KOPT-K1 (cell line): Measurements from ENCODE around the gene ASTN2.
"Not testable (repeated sequence)": the region's sequence is repeated elsewhere in the genome, so short reads cannot be mapped to it uniquely, and the experiment has no call there.

ENCODE experiments used
- H3K27ac ChIP-seq: fragments of 200-600 bp; sonication (generic); 2 replicates; pipeline ENCODE4 v1.5.1; 2016; ENCODE audit warnings: antibody characterized with exemption, mild to moderate bottlenecking, low read depth, low read length; ENCODE audit not compliant: poor library complexity, severe bottlenecking
- H3K36me3 ChIP-seq: fragments of 200-600 bp; sonication (generic); 2 replicates; pipeline ENCODE4 v1.5.1; 2017; ENCODE audit warnings: antibody characterized with exemption, mild to moderate bottlenecking, low read length, moderate library complexity; ENCODE audit not compliant: insufficient read depth
- H3K9me3 ChIP-seq: fragments of 200-600 bp; sonication (generic); 2 replicates; pipeline ENCODE4 v1.5.1; 2017; ENCODE audit warnings: antibody characterized with exemption, low read length, mild to moderate bottlenecking; ENCODE audit not compliant: insufficient read depth, poor library complexity, severe bottlenecking

ASTN2 gene

DNA sequence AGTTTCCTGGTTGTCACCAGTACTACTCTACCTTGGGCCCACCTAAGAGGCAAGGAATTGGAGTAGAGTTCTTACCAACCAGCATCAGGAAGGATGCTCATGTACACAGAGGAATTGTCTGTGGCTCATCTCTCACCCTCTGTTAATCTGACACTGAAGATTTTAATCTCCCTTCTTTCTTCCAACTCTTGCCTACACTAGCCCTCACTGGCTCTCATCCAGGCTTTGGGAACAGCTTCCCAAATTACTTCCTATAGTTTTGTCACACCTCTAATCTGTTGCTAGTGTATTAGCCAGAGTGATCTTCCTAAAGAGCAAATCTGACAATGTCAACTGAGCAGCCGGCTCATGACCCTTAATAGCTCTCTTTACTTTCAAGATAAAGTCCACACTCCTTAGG is 946.5 kb downstream of the ASTN2 start:
- no peak overlapping the region for H3K27ac ChIP-seq
- H3K36me3 ChIP-seq, result no peaks in the 10 kb centered on the region
- H3K9me3 ChIP-seq, result no peaks in the 10 kb centered on the region

DNA sequence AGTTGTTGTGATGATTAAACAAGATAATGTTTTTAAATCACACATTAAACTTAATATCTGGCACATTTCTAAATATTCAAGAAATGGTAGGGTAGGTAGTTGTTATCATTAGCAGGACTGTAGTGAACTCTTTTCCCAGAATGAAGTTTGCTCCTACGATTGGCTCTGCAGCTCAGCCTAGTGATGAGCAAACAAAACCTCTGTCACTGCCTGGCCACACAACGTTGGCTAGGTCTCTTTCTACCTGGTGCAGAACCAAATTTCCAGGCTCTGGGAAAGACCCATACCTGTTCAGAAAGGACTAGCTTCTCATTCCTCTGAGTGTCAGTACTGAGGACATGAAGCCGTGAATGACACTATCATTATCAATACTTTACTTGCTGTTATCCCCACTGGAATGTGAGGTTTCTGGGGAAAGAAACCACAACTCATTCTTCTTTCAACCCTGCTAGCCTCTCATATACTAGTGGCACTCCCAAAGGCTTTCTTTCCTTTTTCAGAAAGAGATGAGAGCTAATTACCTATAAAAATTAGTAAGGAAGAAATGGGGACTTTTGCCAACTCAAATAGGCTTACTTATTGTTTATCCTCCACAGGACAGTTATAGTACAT is 947.0 kb downstream of the ASTN2 start:
- Histone ChIP-seq H3K9me3 (no peaks in the 10 kb centered on the region), H3K27ac (no peak overlapping the region), H3K36me3 (no peaks in the 10 kb centered on the region)

DNA sequence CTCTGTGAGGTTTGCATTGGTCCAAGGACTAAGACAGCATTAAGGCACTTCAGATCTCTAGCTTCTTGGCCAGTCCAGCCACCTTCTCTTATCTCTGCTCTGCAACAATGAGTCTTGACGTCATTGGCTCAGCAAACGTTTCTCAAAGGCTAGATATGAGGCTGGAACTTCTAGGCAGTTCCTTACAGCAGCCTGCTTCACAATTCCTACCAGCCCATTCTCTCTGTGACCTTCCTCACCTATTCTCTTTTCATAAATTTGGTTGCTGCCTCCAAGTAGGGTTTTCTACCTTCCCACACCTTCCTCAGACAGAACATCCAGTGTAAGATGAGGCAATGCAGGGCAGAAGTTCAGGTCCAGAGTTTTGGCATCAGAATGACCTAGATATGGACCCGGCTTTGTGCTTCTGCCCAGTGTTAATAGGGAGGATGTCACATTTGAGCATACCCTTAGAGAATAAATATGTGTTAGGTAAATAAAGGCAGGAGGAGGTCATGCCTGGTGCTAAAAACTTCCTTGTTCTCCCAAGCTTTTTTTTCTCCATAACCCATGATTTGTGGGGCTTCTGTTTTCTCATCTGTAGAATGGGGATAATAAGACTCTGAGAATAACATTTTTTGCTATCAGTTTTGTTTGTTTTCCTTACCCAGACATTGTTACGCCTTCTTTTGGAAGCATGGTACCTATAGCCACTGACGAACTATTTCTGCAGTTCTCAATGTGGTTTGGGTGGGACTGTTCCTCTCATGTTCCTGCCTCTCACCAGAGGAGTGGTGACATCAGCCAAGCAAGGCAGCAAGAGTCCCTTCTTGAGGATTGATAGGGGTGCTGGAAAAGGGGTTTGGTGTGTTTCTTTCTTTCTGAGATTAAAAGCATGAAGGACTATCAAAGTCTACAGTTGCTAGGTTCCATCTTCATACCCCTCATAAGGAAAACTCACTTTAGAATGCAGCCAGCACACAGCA is 948.3 kb downstream of the ASTN2 start:
- Histone ChIP-seq H3K36me3 (no peaks in the 10 kb centered on the region), H3K27ac (no peak overlapping the region), H3K9me3 (no peaks in the 10 kb centered on the region)

DNA sequence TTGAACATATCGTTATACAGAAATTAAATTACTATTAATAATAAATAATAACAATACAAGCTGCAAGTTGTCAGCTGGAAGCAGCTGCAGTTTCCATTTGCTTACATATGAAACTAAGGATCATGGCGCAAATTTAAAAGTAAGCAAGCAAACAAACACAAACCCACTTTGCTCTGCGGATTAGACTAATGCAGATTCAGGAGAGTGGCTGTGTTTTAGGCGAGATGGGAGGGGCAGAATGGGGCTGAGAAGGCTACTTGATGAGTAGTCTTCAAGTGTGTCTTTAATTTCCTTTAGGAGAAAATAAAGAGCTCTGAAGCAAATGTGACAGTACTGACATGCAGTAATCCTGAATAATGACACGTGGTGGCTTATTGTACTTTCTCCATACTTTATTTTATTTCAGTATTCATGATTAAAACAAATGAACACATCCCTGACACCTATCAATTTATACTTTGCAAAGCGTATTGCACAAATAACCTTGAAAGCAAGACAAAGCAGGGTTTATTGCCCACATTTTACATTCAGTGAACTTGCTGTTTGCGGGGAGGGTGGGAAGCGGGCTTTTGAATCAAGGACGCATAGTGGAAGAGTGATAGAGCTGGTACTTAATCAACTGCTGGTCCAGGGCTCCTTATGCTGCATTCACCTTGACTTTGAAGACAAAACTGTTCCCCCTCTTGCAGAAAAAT is 949.1 kb downstream of the ASTN2 start:
- H3K36me3 ChIP-seq, result no peaks in the 10 kb centered on the region
- no peak overlapping the region for H3K27ac ChIP-seq
- no peaks in the 10 kb centered on the region for H3K9me3 ChIP-seq

DNA sequence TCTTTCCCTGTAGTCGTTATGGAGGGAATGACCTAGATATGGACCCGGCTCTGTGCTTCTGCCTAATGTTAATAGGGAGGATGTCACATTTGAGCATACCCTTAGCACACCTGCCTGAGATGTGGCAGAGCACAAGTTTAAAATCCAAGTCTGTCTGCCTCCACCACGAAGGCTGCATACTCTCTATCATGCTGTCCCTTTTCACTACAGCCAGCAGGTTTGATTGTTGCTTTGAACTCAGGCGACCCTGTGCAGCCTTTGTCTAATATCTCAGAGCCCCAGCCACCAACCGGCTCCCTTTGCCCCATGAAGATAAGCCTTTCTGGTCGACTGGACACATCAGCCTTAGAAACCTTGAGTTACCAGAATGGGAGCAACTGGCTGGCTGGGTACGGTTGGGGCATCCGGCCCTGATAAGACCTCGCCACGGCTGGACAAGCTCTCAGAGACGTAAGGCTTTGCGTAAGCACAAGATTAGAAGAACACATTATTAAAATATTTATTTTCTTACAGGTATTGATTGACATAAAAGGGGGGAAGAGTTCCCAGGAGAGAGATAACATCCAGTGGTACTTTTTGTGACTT is 949.8 kb downstream of the ASTN2 start:
- Histone ChIP-seq H3K27ac (no peak overlapping the region), H3K36me3 (no peaks in the 10 kb centered on the region), H3K9me3 (no peaks in the 10 kb centered on the region)

DNA sequence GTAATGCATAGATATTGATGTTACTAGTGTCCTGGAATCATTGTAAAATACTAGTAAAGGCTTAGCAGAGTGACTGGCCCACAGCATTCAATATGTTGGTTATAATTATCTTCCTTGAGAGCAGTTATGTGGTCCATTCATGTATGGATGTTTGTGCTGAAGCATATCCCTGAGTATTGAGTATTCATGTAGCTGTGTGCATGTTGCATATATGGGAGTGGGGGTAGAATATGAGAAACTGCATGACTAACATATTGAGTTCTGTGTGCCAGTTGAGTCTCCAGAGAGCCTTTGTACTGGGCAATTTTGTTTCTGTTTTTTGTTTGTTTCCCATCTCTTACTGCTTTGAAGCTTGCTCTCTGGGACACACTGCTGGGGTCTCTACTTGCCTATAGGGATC is 950.4 kb downstream of the ASTN2 start:
- no peaks in the 10 kb centered on the region for H3K36me3 ChIP-seq
- H3K9me3 ChIP-seq, result no peaks in the 10 kb centered on the region
- no peak overlapping the region for H3K27ac ChIP-seq

DNA sequence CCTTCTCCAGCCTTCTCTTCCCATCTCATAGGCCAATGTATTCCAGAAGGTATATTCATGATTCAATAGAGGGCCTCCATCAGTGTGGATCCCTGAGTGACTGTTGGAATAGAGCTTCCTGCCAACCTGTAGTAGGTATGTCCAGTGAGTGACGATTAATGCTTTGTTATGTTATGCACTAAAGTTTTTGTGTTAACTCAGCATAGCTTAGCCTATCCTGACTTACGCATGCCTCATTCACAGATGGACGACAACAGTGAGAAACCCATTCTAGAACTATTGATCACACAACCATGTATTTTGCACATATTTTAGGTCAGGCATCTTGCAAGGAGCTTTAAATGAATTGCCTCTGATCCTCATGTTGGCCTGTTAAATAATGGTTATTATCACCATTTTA is 953.2 kb downstream of the ASTN2 start:
- H3K9me3 ChIP-seq, result peaks cover 4% of the 10 kb centered on the region
- H3K27ac ChIP-seq, result no peak overlapping the region
- no peaks in the 10 kb centered on the region for H3K36me3 ChIP-seq

DNA sequence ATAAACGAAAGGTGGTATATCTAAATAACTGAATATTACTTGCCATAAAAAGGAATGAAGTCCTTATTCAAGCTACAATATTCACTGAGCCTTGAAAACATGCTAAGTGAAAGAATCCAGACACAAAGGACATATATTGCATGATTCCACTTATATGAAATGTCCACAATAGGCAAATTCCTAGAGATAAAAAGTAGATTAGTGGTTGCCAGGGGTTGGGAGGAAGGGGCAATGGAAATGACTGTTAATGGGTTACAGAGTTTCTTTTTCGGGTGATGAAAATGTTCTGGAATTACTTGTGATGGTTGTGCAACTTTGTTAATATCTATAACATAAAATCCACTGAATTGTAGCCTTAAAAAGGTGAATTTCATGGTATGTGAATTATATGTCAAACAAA is 954.8 kb downstream of the ASTN2 start:
- Histone ChIP-seq H3K36me3 (no peaks in the 10 kb centered on the region), H3K9me3 (peaks cover 9% of the 10 kb centered on the region), H3K27ac (no peak overlapping the region)

DNA sequence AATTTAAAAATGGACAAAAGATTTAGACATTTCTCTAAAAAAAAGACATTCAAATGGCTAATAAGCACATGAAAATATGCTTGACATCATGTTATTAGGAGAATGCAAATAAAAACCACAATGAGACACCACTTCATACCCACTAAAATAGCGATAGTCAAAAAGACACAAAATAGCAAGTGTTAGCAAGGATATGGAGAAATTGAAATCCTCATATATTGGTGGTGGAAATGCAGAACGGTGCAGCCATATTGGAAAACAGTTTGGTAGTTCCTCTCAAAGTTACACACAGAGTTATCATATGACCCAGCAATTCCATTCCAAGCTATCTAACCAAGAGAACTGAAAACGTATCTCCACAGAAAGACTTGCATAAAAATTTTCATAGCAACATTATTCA is 955.3 kb downstream of the ASTN2 start:
- no peak overlapping the region for H3K27ac ChIP-seq
- H3K9me3 ChIP-seq, result peaks cover 9% of the 10 kb centered on the region
- no peaks in the 10 kb centered on the region for H3K36me3 ChIP-seq

DNA sequence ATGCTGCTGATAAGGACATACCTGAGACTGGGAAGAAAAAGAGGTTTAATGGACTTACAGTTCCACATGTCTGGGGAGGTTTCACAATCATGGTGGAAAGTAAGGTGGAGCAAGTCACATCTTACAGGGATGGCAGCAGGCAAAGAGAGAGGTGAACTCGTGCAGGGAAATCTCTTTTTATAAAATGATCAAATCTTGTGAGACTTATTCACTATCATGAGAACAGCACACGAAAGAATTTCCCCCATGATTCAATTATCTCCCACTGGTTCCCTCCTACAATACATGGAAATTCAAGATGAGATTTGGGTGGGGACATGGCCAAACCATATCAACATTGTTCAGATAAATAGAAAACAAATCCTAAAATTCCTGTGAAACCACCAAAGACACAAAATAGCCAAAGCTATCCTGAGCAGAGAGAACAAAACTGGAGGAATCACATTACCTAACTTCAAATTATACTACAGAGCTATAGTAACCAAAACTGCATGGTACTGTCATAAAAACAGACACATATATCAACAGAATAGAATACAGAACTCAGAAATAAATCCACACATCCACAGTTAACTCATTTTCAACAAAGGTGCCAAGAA is 958.3 kb downstream of the ASTN2 start:
- Histone ChIP-seq H3K36me3 (no peaks in the 10 kb centered on the region), H3K27ac (no peak overlapping the region)

DNA sequence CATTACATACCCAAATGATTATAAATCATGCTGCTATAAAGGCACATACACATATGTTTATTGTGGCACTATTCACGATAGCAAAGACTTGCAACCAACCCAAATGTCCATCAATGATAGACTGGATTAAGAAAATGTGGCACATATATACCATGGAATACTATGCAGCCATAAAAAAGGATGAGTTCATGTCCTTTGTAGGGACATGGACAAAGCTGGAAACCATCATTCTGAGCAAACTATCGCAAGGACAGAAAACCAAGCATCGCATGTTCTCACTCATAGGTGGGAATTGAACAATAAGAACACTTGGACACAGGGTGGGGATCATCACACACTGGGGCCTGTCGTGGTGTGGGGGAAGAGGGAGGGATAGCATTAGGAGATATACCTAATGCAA is 960.3 kb downstream of the ASTN2 start:
- H3K36me3 ChIP-seq, H3K9me3 ChIP-seq, H3K27ac ChIP-seq: not testable (repeated sequence)

More for the DNA sequence above, 958.3 kb downstream of the ASTN2 start:
- peaks cover 9% of the 10 kb centered on the region for H3K9me3 ChIP-seq

DNA sequence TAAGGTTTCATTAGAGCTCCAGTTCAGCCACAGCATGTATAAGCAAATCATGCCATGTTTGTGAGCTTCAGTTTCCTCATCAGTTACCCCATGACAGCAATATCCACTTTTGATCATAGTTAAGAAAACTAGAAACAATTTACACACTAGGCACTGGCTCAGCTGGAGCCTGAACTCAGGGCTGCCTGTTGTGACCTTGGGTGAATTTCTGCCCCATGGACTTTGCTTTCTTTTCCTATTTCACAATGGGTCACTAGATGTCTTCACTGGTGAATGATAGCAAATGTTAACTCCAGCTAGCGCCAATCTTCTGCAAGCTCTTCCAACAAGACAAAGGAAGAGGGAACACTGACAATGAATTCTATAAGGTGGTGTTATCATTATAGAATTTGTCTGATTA is 961.1 kb downstream of the ASTN2 start:
- H3K36me3 ChIP-seq, result no peaks in the 10 kb centered on the region
- H3K27ac ChIP-seq, result no peak overlapping the region
- H3K9me3 ChIP-seq, result peaks cover 9% of the 10 kb centered on the region

DNA sequence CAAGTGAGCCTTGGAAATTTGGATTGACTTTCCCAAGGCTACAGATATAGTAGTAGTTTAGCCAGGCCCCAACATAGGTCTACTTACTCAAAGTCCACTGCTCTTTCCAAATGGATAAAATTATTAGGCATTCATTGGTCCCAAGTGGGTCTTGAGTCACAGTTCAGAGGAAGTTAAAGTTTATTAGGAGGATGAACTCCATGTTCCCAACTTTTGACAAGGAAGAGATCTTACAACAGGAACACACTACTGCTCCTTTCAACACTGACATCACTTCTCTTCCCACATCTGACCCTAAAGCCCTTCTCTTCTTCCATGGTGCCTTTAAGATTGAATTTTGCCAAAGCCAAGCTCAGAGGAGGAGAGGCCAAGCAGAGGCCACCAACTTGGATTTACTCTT is 962.2 kb downstream of the ASTN2 start:
- H3K9me3 ChIP-seq, result peaks cover 9% of the 10 kb centered on the region
- H3K36me3 ChIP-seq, result no peaks in the 10 kb centered on the region
- H3K27ac ChIP-seq, result no peak overlapping the region

DNA sequence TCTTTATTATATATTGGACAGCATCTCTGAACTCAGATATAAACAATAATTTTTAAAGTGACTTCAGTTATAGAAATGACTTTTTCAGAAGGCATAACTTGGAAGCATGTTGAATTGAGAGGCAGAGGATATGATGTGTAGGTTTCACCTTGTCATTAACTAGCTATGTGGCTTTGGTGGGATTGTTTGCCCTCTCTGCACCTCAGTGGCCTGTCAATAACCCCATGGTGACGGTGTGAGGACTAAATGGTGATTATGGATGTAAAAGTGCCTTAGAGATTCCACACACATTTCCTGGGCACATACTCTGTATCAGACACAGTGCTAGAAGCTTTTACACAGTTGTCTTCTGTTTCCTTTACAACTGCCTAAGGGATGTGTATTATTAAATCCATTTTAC is 962.6 kb downstream of the ASTN2 start:
- Histone ChIP-seq H3K36me3 (no peaks in the 10 kb centered on the region), H3K9me3 (peaks cover 9% of the 10 kb centered on the region), H3K27ac (no peak overlapping the region)
